ENCODE data around the gene NXPH2.
"Not testable (repeated sequence)": the region's sequence is repeated elsewhere in the genome, so short reads cannot be mapped to it uniquely, and the experiment has no call there.

The NXPH2 gene

DNA sequence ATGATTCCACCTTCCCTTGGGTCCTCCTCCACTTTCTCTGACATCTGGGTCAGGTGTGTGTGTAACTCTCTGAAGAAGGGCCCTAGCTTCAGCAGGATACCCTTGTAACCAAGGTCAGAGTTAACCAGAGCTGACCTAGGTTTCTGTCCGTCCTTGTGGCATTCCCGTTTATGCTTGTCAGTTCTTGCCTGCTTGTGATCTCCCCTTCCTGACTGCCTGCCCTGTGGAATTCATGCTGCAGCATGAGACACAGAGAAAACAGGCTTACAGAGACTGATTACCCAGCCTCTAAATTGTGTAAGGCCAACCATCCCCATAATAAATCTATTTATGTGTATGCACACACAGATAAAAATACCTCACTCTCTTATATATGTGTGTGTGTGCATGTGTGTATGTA is 22.8 kb downstream of the NXPH2 start:
- DNase-seq (ENCODE audit: low read depth in 2 of 2) = no peak

DNA sequence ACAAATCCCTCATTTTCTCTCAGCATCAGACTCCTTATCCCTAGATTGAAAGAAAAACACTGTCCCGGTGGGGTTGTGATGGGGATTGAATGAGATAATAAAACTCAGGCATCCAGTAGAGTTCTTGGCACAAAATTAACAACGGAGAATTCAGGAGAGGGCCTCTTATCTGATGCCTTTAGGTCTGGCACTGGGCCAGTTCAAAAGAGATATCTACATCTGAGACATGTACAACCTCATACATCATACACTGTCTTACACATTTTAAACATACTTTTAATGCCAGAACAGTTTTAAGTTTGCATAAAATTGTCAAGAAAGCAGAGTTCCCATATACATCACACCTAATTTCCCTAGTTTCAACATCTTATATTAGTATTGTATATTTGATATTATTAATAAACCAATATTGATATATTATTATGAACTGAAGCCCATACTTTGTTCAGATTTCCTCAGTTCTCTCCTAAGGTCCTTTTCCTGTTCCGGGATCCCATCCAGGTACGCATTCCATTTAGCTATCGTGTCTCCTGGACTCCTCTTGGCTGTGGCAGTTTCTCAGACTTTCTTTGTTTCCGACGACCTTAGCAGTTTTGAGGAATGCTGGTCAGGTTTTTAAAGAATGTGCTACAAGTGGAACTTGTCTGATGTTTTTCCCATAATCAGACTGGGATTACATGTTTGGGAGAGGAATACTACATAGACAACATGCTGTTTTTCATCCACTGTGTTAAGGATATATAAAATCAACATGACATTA is 27.8 kb downstream of the NXPH2 start:
- DNase-seq (ENCODE audit: low read depth in 2 of 2) = no peak

DNA sequence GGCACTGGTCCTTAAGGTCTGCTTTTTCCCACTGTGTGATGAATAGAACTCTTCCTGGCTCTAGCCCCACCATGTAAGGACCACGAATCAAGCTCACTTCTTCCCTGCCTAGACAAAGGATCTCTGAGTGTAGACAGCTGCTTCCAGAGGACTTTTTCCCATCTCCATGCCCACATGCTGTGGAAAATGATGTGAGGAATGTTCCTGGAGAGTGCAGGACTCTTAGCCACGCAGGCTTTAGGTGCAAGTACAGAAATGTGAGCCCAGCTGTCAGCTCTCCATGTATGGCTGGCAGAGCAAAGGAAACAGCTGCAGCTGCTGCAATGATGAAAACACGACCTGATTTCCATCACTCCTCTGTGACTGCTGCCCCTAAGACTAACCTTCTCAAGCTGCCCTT is 35.5 kb downstream of the NXPH2 start:
- DNase-seq (ENCODE audit: low read depth in 2 of 2) = no peak

DNA sequence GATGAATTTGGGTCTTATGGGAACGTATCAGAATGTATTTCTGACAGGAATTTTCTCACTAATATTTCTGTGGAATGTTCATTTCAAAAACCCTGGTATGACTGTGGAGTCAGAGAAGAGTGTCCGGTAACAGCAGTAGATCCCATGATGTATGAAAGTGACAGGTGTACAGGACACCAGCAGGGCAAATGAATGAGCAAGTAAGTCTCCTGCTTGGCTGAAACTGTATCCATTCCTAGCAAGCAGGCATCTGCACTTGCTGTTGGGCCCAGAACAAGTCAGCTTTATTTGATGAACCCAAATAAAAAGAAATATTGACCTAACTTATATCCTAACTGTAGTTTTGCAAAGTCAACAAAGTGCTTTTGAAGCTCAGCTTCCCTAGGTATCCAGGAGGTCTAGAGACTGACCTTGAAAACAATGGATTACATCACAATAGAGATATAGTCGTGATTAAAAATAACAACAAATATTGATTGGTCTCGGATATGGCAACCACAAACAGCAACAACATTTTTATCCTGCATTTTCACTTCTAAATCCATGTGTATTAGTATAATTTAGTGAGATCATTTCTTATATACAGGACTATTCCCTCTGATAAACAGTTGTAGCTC is 37.6 kb downstream of the NXPH2 start:
- no peak for DNase-seq (ENCODE audit: low read depth in 2 of 2)

DNA sequence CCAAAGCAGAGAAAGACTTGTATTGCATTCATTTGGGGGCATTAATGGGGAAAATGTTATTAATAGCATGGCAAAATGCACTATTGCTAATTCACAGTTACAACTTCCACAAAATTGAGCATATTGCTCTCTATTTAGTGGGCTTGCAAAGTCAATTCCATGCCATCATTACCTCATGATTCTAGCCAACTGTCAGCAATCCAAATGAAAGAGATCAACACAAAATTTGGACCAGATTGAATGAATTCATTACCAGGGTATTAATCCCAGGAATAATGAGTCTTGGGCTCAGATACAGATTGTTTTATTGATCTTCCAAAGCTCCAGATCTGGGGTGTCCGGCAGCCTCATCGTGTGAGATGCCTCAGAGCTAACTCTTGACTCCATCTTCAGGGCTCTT is 38.3 kb downstream of the NXPH2 start:
- no peak for DNase-seq (ENCODE audit: low read depth in 2 of 2)

DNA sequence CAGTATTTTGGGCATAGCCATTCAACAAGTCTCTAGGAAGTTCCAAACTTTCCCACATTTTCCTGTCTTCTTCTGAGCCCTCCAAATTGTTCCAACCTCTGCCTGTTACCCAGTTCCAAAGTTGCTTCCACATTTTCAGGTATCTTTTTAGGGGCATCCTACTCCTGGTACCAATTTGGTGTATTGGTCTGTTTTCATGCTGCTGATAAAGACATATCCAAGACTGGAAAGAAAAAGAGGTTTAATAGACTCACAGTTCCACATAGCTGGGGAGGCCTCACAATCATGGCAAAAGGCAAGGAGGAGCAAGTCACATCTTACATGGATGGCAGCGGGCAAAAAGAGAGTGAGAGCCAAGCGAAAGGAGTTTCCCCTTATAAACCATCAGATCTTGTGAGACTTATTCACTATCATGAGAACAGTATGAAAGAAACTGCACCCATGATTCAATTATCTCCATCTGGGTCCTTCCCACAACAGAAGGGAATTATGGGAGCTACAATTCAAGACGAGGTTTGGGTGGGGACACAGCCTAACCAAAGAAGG is 43.1 kb downstream of the NXPH2 start:
- not testable (repeated sequence) for DNase-seq (ENCODE audit: low read depth in 2 of 2)

DNA sequence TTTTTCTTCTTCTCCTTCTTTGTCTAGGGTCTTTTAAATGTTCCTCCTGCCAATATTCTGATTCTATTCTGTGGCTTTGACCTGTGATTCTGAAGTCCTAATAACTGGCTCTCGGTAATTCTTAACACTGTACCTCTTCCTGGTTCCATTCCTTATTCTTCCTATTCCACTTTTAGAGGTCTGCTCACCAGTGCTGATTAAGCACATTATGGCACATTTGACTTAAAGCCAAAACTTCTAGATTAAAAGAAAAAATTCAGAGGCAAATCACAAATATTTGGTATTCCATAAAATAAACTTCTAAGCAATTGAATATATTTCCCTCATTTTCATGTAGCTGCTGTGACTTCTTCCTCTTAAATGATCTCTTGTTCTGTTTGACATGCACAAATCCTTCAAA is 47.5 kb downstream of the NXPH2 start:
- no peak for DNase-seq (ENCODE audit: low read depth in 2 of 2)

DNA sequence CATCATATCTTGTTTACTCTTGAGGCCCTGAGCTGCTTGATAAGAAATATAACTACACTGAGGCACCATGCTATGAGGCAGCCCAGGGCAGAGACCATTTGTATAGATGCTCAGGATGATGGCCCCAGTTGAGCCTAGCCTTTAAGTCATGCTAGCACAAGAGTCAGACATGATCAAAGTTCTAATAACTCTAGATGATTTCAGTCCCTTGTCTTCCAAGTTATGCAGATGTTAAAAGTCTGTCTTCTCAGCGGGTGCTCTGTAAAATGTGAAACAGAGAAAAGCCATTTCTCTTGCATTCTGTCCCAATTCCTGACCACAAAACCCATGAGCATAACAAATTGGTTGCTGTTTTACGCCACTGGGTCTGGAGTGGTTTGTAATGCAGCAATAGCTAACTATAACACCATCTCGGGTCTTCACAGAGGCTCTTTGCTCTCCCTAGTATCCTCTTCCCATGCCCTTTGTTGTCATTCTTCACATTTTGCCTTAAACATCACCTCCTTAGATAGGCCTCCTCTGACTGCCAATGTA is 49.6 kb downstream of the NXPH2 start:
- no peak for DNase-seq (ENCODE audit: low read depth in 2 of 2)

DNA sequence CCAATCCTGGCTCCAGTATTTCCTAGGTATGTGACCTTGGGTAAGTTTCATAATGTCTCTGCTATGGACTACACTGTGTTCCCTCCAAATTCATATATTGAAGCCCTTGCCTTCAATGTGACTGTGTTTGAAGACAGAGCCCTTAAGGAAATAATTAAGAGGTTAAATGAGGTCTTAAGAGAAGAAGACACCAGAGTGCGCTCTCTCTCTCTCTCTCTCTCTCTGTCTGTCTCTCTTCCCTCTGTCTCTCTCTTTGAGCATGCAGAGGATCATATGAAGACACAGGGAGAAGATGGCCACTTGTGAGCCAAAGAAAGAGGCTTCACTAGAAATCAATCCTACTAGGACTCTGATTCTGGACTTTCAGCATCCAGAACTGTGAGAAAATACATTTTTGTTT is 52.2 kb downstream of the NXPH2 start:
- no peak for DNase-seq (ENCODE audit: low read depth in 2 of 2)

DNA sequence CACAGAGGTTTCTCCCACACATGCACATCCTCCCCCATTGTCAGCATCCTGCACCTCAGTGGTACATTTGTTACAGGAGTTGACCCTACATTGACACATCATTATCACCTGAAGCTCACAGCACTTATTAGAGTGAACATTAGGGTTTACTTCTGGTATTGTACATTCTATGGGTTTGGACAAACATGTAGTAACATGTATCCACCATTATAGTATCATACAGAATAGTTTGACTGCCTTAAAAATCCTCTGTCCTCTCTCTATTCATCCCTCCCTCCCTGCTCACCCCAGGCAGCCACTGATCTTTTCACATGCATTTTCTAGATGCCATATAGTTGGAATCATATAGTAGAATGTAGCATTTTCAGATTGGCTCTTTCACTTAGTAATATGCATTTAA is 53.5 kb downstream of the NXPH2 start:
- DNase-seq (ENCODE audit: low read depth in 2 of 2) = no peak

DNA sequence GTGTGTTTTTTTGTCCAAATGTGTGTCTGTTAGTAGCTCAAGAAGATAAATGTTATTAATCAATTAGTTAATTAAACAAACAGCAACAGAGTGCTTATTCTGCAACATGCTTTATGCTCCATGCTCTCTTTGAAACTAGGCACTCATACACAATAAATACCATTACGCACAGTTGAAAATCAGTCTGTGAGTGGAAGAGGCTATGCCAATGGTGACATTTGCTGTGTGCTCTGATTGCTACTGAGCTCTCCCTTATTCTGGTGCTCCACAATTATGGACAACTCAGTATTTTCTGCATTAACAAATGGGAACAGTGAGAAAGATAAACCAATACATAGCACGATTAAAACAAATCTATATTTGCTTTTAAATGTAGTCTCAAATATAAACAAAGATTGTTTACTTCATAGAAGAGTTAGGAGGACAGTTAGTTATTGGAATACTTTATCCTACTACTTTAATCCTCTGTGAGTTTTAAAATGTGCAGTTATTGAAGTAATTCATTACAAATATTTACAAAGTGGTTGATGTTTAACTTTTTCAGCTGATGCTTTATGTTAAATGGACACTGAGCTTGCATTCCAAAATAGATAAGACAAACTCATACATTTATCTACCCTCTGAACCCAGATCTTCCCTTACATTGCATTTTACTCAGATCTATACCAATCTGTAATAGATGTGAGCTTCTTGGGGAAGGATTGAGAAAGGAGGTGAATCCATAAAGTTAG is 55.3 kb downstream of the NXPH2 start:
- DNase-seq (ENCODE audit: low read depth in 2 of 2) = no peak

DNA sequence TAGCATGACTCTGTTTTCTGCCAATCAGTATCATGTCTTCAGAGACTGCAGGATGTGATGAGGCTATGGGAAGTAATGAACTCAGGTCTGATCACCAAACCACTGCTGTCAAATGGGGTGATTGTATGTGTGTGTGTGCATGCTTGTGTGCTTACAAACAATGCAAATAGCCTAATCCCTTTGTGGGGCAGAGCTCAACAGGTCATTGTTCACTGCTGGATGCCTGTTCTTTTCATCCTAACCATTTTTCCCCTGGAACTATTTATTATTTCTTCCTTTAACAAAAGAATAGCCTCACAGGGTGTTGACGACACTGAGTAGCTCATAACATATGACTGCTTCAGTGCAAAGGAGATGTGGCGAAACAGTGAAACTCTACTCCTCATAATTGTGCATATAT is 55.9 kb downstream of the NXPH2 start:
- DNase-seq (ENCODE audit: low read depth in 2 of 2) = no peak

DNA sequence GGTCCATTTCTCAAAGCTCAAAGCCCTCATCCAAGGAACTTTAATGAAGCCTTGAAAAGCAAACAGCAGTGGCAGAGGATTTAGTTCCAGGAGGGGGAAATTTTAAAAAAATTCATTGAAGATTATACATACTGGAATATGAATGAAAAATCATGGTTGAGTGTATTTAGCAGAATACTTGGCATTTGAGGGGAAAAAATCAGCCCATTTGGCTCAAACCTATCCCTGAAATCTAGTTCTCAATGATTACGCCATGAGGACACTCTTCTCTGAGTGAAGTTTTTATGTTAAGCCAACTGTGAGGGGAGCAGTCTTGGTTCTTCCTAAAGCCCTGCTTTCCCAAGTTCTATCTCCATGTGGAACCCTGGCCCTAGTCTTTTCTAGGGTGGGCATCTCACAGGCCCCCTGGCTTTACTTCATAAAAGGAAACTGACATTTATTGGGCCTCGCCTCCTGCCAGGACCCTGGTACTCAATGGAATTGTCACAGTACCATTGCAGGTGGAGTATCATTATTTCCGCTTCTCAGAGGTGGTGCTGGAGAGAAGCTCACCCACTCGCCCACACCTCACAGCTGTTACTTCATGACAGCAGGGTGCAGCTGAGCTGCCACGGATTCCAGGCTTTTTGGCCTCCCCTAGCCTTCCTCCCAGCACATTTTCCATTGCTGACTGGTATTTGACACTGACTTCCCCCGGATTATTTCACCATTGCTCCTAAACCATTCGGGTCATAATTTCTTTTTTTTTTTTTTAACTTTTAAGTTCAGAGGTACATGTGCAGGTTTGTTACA is 56.8 kb downstream of the NXPH2 start:
- no peak for DNase-seq (ENCODE audit: low read depth in 2 of 2)

DNA sequence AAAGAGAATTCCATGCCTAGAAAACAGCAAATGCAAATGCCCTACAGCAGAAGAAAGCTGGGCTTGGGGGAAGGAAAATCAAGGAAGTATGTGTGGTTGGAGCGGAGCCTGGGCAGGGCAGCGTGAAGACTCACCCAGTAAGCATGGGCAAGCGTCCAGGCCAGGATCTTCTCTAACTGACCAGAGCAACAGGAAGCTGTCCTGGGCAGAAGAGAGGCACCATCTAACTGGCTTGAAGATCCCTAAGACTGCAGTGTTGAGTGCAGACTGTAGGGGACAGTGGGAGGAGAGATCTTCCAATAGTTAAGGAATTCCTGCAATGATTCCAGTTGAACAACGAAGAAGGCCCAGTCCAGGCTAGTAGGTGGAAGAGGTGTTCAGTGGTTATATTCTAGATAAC is 57.9 kb downstream of the NXPH2 start:
- DNase-seq (ENCODE audit: low read depth in 2 of 2) = no peak

DNA sequence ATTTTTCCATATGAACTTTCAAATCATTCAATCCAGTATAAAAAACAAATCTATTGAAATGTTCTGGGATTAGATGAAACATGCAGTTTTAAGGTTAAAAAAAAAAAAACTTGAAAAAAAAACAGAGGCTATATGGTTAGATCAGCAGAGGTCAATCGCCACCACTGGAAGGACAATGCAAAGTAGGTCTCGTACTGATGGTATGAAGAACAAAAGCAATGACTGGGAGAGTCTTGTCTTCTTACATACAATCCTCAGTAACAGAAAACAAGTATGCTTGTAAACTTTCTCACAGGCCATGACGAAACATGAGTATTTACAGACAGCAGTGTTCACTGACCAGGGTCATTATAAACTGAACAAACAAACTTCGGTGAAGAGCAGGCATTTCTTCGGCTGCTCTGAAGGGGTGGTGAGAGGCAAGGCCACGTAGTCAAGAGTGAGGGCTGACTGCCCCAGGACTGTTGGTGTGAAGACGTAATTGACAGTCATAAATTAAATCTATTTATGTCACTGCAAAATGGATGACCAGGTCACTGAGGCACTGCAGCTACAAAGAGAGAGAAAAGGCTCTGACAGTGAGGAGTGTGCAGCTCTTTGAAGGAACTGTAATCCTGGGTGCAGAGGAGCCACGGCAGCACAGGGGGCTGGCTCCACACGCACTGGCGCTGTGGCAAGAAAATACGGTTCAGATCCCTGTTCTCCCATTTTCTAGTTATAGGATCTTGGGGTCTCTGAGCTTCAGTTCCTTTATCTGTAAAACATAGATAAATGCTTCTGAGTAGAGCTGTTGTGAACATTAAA is 60.0 kb downstream of the NXPH2 start:
- DNase-seq (ENCODE audit: low read depth in 2 of 2) = no peak

DNA sequence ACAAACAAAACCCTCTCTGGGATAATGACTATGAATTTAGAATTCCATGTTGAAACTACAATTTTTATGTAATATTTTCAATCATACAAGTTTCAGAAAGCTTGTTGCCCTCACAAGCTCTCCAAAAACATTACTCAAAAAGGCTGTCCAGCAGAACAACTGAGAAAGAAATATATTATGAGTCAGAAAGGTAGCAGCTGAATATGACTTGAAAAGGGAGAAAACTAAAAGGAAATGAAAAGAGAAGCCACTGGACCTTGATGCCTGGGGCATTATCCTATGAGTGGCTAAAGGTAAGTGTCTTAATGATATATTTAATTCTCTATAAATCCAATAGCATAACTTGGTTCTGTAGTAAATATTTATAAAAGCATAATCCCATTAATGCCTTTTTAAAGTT is 61.8 kb downstream of the NXPH2 start:
- no peak for DNase-seq (ENCODE audit: low read depth in 2 of 2)

DNA sequence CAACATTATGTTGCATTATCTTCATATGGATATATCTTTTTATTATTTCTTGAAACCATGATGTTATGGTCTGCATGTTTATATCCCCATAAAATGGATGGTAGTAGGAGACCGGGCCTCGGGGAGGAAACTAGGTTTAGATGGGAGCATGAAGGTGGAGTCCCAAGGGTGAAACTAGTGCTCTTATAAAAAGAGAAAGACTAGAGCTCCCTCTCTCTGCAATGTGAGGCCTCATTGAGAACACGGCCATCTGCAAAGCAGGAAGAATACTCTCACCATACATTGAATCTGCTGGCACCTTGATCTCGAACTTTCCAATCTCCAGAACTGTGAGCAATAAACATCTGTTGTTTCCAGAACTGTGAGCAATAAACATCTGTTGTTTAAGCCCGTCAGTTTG is 64.0 kb downstream of the NXPH2 start:
- DNase-seq (ENCODE audit: low read depth in 2 of 2) = no peak

DNA sequence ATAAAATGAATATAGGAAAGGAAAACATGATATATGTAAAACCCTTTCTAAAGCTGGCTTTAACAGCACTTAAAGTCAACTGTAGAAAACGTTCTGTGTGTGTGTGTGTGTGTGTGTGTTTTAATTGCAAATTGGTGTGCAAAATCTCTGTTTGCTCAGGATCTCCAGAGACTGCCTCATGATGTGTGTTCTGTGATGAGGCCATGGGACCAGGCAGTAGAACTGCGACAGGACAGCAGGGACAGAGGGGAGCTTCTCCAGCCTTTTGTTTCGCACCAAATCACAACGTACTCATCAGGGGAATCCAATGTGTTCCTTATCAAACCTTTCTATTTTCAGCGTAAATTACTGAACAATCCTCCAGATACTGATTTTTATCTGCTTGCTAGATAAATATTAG is 66.7 kb downstream of the NXPH2 start:
- no peak for DNase-seq (ENCODE audit: low read depth in 2 of 2)

DNA sequence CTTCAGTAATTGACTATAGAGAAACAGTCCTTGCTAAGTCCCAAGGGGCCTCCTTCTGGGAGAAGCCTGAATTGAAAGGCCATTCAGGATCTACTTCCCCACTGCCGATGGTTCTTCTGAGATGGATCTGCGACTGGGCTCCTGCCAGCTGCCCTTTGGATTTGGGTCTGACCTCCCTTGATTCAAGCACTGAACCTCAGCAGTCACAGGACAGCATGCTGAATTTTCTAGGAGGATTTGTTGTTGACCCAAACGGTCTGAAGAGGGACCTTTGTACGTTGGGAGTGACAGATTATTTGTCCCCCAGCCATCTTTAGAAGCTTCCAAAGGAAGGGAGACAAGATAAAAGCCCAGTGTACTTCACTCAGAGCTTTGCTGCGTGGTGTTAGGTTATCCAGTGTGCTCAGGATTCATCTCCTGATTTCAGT is 67.1 kb downstream of the NXPH2 start:
- no peak for DNase-seq (ENCODE audit: low read depth in 2 of 2)

DNA sequence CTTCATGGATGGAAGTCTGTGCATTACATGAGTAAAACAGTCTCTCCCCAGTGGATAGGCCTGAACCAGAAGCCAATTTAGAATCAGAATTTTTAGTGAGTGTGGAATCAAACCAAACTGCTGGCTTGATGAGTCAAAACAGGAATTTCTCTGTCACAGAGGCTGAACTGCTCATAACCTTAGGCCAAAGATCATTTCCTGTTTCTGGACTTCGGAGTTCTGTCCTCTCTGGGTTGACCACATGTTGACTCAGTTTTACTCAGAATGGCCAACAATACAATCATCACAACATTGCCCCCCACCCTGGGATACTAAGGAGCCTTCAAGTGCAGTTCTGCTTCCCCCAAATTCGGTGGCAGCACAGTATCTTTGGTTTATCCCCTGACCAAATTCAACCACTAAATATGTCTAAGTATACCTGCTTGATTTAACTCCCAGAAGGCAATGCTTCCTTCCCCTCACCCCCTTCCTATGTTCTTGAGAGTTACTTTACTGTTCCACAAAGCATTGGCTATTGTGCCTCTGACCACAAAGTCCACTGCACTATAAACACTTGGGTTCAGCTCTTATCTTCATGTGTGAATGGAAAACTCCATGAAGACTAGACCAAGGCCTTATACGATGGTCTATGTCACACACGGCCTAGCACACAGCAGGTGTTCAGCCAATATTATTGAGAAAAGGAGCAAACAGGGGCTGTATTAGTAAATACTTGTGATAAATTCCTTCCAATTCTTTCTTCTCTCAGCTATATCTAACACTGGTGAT is 67.8 kb downstream of the NXPH2 start:
- no peak for DNase-seq (ENCODE audit: low read depth in 2 of 2)
